Activated T-helper 1 cell treated with Interleukin-2 at 50 U/mL for 16 hours (primary cell): ENCODE measurements around the gene INAFM1.

ENCODE experiments used
- DNase-seq: peaks from one replicate; pipeline ENCODE4 v3.0.0-alpha.2; 2020; ENCODE audit warnings: low read depth

The INAFM1 gene

DNA sequence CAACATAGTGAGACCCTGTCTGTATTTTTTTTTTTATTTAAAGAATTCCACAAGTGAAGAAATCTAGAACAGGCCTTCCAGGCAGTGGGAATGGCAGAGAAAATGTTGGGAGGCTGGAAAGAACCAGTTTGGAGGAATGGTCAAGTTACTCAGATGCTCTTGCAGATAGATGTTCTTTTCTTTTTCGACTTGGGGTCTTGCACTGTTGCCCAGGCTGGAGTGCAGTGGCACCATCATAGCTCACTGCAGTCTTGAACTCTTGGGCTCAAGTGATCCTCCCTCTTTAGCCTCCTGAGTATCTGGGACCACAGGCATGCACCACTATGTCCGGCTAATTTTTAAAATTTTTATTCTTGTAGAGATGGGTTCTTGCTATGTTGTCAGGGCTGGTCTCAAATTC is 35.6 kb downstream of the INAFM1 start:
- no peak for DNase-seq

DNA sequence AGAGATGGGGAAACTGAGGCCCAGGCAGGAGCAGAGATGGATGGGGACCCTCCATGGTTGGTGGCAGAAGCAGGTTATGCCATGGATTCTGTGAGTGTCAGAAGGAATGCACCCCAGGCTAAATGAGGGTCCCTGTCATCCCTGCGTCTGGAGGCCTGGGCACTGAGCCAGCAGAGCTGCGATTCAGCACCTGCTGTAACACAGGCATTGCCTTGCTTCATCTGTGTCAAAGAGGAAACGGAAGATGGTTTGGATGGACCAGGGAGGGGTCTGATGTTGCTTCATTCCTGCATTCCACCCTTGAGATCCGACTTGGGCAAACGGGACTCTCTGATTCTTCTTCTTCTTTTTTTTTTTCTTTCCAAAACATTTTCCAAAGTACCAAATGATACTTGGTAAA is 36.1 kb downstream of the INAFM1 start:
- DNase-seq: no peak

DNA sequence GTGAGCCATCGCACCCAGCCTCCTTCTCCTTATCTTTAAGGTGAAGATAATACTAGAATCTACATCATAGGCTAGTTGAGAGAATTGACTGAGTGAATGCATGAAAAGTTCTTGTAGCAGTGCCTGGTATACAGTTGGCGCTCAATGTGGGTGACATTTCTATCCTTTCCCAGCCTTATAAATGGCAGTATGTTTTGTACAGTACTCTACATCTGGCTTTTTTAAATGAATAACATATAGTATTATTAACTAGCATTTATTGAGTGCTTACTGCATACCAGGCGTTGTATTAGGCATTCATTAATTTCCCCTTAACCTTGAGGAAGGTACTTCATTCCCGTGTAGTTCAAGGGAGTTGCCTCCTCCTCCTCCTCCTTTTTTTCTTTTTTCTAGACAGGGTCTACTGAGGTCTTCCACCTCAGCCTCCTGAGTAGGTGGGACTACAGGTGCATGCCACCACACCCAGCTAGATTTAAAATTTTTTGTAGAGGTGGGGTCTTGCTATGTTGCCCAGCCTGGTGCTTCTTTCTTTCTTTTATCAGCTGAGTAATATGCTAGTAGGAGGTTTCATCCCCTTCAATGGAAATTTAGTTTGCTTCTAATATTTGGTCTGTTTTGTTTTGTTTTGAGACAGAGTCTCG is 37.8 kb downstream of the INAFM1 start:
- no peak for DNase-seq

DNA sequence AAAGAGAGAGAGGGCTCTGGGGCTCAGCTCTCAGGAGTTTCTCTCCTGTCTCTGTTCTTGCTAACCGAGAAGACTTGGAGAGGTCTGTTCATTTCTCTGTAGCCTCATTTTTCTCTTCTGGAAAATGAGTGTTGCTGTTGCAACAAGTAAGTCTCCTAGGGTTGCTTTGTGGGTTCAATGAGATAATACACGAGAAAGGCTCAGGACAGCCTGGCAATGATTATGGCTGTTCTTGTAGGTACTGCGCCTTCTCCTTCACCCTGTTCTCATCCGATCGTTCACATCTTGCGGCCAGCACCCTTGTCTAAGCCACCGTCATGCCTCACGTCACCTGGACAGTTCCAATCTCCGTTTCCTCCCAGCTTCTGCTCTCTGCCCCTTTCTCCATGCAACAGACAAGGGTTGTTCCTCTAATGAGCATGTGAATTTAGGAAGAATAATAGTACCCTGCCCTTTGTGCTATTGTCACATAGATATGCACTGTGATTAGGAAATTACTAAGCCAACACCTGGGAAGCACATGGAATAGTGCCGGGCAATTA is 39.1 kb downstream of the INAFM1 start:
- no peak for DNase-seq

DNA sequence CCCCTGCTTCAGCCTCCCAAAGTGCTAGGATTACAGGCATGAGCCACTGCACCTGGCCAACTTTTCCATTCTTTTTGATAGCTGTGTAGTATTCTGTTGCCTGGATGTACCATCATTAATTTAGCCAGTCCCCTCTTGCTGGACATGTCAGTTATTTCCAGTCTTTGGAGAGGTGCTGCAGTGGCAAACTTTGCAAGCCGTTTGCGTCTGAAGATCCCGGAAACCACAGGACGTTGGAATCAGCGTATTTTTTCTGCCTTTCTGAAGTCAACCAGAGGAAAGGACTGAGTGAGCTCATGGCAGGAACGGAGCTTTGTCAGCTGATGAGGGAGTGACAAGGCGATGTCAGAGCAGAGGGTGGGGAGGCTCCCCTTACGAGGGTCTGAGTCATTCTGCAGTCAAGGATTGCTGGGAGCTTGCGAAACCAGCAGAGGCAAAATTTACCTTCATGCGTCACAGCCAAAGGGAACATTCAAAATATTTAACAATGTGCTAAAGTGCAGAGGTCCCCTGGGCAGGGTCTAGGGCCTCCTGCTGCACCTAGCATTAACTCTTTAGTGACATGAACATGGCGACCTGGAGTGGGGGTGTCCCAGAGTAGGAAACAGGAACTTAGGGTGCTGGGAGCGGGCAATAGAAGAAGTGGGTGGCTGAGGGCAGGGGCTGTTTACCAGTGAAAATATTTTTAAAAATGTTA is 40.6 kb downstream of the INAFM1 start:
- no peak for DNase-seq

DNA sequence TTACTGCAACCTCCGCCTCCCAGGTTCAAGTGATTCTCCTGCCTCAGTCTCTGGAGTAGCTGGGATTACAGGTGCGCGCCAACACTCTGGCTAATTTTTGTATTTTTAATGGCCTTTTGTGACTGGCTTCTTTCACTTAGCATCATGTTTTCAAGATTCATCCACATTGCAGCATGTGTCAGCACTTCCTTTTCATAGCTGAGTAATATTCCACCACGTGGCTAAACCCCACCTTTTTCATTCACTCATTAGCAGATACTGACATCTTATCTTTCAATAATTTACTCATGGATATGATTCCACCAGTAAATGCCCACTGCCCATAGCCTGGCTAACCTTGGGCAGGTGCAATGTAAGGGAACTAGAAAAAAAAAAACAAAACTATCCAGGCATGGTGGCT is 41.8 kb downstream of the INAFM1 start:
- no peak for DNase-seq

DNA sequence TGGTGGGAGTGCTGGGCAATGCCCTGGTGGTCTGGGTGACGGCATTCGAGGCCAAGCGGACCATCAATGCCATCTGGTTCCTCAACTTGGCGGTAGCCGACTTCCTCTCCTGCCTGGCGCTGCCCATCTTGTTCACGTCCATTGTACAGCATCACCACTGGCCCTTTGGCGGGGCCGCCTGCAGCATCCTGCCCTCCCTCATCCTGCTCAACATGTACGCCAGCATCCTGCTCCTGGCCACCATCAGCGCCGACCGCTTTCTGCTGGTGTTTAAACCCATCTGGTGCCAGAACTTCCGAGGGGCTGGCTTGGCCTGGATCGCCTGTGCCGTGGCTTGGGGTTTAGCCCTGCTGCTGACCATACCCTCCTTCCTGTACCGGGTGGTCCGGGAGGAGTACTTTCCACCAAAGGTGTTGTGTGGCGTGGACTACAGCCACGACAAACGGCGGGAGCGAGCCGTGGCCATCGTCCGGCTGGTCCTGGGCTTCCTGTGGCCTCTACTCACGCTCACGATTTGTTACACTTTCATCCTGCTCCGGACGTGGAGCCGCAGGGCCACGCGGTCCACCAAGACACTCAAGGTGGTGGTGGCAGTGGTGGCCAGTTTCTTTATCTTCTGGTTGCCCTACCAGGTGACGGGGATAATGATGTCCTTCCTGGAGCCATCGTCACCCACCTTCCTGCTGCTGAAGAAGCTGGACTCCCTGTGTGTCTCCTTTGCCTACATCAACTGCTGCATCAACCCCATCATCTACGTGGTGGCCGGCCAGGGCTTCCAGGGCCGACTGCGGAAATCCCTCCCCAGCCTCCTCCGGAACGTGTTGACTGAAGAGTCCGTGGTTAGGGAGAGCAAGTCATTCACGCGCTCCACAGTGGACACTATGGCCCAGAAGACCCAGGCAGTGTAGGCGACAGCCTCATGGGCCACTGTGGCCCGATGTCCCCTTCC is 45.5 kb downstream of the INAFM1 start:
- no peak for DNase-seq

DNA sequence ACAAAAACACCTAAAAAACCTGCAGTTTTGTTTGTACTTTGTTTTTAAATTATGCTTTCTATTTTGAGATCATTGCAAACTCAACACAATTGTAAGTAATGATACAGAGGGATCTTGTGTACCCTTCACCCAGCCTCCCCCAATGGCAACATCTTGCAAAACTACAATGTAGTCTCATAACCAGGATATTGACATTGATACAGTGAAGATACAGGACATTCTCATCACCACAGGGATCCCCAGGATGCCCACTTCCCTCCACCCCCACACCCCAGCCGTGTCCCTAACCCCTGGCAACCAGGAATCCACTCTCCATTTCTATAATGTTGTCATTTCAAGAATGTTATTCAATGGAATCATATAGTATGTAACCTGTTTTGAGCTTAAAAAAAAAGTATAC is 46.9 kb downstream of the INAFM1 start:
- DNase-seq: no peak

DNA sequence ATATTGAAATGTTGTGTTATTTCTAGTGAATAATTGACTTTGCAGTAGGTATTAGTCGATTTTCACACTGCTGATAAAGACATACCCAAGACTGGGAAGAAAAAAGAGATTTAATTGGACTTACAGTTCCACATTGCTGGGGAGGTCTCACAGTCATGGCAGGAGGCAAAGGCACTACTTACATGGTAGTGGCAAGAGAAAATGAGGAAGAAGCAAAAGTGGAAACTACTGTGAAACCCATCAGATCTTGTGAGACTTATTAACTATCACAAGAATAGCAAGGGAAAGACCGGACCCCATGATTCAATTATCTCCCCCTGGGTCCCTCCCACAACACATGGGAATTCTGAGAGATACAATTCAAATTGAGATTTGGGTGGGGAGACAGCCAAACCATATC is 47.4 kb downstream of the INAFM1 start:
- no peak for DNase-seq

DNA sequence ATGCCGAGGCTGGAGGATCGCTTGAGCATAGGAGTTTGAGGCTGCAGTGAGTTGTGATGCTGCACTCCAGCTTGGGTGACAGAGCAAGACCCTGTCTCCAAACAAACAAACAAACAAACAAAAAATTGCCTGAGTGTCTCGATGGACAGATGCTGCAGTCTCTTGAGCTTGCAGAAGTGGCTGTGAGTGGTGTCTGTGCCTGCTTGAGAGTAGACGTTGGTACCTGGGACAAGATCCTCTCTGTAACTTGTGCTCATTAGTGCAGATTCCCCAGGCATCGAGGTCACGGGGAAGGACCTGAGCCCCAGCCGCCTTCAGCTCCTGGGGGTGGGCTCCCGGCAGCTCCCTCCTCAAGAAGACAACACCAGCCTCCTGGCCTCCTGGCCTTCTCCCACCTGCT is 48.7 kb downstream of the INAFM1 start:
- no peak for DNase-seq

DNA sequence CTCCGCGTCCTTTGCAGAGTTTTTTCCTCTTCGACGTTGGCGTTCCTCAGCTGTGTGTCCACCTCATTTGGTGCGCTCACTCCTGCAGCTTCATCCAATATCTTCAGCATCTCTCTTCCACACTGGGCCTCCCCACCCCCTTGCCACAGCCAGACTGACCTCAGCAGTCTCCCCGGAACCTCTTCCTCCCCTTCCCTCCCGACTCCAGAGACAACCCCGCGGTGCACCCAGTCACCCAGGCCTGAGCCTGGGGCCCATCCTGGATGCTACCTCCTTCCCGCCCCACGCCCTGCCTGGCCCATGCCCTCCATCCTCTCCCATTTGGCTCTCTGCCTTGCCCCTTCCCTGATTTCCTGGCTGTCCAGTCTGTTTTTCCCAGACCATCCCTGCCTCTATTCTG is 49.2 kb downstream of the INAFM1 start:
- DNase-seq: no peak

DNA sequence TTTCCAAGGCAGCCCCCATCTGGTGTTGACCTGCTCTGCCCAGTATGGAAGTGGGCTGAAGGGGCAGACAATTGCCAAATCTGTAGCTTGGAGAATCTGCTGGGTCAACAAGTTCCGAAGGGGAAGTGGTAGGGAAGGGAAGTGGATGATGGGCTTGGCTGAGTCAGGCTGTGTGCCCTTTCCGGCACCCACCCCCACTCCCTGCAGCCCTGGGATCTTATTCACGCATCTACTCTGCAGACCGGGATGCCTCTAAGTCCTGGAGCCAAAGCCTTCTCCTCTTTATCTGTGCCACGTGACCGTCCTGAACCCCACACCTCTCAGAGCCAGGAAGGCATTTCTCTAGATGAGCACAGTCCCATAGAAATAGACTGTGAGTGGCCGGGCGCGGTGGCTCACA is 49.8 kb downstream of the INAFM1 start:
- no peak for DNase-seq
